Endothelial cell (in vitro differentiated cells): ENCODE measurements around the gene TEX2. TPM values are rescaled to one million over a fixed set of nuclear protein-coding genes. Genes with fewer than 3 reads are reported as not detected.

ENCODE experiments used
- DNase-seq: peaks from one replicate; pipeline ENCODE4 v3.0.0; 2021; ENCODE audit warnings: low spot score
- H3K27ac Mint-ChIP-seq: one replicate; pipeline ENCODE4 v1.8.0; 2021; ENCODE audit warnings: mixed read lengths, inconsistent platforms; ENCODE audit not compliant: unreplicated experiment
- H3K27me3 Mint-ChIP-seq: one replicate; pipeline ENCODE4 v1.8.0; 2021; ENCODE audit warnings: mild to moderate bottlenecking, moderate library complexity, mixed read lengths, inconsistent platforms; ENCODE audit not compliant: unreplicated experiment
- H3K36me3 Mint-ChIP-seq: one replicate; pipeline ENCODE4 v1.8.0; 2021; ENCODE audit warnings: mild to moderate bottlenecking, low read depth, mixed read lengths, inconsistent platforms; ENCODE audit not compliant: unreplicated experiment
- H3K4me1 Mint-ChIP-seq: one replicate; pipeline ENCODE4 v1.8.0; 2021; ENCODE audit warnings: mild to moderate bottlenecking, mixed read lengths, inconsistent platforms; ENCODE audit not compliant: unreplicated experiment
- H3K4me3 Mint-ChIP-seq: one replicate; pipeline ENCODE4 v1.8.0; 2021; ENCODE audit warnings: mild to moderate bottlenecking, mixed read lengths, inconsistent platforms; ENCODE audit not compliant: unreplicated experiment
- H3K9me3 Mint-ChIP-seq: one replicate; pipeline ENCODE4 v1.8.0; 2021; ENCODE audit warnings: mixed read lengths, inconsistent platforms; ENCODE audit not compliant: unreplicated experiment
- total RNA-seq: library from RNA; stranded (reverse); fragmentation: NEBNext Ultra II Directional; extraction: Animal tissue kit (Norgen Biotek cat#: 25700); gene quantifications from one replicate; pipeline ENCODE4 v1.2.1, GENCODE V29; 2021; ENCODE audit not compliant: unreplicated experiment
- TF ChIP-seq, protein P1 (sequence below): fragments of 200-600 bp; sonication (generic); IDR thresholded peaks from one replicate; pipeline ENCODE4 v1.5.0; 2021; ENCODE audit warnings: antibody characterized with exemption; ENCODE audit not compliant: unreplicated experiment

The TEX2 gene
- total RNA-seq, 1 donor from 2014 or later: 16.3 TPM

- DNase-seq: no peak
- no peaks in the 10 kb centered on the region for H3K9me3 Mint-ChIP-seq
- H3K27ac Mint-ChIP-seq: no peak overlapping the region
- peaks cover 27% of the 10 kb centered on the region for H3K4me1 Mint-ChIP-seq
- TF ChIP-seq, protein P1, sequence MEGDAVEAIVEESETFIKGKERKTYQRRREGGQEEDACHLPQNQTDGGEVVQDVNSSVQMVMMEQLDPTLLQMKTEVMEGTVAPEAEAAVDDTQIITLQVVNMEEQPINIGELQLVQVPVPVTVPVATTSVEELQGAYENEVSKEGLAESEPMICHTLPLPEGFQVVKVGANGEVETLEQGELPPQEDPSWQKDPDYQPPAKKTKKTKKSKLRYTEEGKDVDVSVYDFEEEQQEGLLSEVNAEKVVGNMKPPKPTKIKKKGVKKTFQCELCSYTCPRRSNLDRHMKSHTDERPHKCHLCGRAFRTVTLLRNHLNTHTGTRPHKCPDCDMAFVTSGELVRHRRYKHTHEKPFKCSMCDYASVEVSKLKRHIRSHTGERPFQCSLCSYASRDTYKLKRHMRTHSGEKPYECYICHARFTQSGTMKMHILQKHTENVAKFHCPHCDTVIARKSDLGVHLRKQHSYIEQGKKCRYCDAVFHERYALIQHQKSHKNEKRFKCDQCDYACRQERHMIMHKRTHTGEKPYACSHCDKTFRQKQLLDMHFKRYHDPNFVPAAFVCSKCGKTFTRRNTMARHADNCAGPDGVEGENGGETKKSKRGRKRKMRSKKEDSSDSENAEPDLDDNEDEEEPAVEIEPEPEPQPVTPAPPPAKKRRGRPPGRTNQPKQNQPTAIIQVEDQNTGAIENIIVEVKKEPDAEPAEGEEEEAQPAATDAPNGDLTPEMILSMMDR: no peak
- H3K27me3 Mint-ChIP-seq: no peaks in the 10 kb centered on the region
- no peaks in the 10 kb centered on the region for H3K36me3 Mint-ChIP-seq
- H3K4me3 Mint-ChIP-seq: no peak overlapping the region
Observed at GRCh38 chr17:64245218-64246145, 17.6 kb downstream of the TEX2 start.

DNA sequence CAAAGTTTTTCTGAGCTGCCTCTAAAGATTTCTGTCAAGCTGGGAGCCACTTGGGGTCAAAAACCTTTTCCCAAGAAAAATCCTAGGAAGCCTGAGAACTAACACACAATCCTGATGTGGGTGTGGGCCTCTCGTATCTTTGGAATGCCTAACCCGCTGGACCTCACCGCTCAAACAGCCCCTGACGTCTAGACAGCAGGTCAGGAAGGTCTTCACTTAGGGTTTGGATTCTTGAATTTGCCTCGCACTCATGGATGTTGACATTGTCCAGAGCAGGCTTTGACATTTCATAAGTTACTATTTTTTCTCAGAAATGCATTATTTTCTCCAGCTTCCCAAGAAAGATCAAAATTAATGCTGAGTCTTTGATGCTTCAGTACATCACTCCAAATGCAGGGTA is 18.9 kb downstream of the TEX2 start:
- Mint-ChIP-seq H3K4me3 (no peak overlapping the region), H3K4me1 (peaks cover 23% of the 10 kb centered on the region), H3K27ac (no peak overlapping the region), H3K36me3 (no peaks in the 10 kb centered on the region), H3K27me3 (no peaks in the 10 kb centered on the region), H3K9me3 (no peaks in the 10 kb centered on the region)
- no peak for DNase-seq
- TF ChIP-seq, protein P1: no peak

DNA sequence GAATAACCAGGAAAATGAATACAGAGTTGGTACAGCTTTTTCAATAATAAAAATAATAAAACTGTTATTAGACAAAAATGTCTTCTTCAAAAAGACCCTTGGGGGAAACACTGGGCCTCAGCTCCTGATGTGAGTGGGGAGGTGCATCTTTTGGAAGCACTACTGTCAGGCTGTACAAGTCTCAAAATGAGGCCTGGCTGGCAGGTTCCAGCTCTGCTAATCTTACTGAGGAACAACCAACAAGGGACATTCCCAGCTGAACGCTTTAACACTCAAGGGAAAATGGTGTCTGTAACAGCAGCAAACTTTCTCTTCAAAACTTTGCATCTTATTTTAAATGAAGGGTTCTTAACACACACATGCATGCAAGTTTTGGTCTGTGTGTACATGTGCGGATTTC is 19.7 kb downstream of the TEX2 start:
- Mint-ChIP-seq H3K9me3 (no peaks in the 10 kb centered on the region), H3K4me3 (no peak overlapping the region), H3K4me1 (peaks cover 26% of the 10 kb centered on the region), H3K27ac (no peak overlapping the region), H3K27me3 (no peaks in the 10 kb centered on the region), H3K36me3 (no peaks in the 10 kb centered on the region)
- DNase-seq: no peak
- TF ChIP-seq, protein P1: no peak

GRCh38 chr17:64242633-64243032 is 20.4 kb downstream of the TEX2 start:
- Mint-ChIP-seq H3K9me3 (no peaks in the 10 kb centered on the region), H3K27ac (no peak overlapping the region), H3K4me1 (peaks cover 27% of the 10 kb centered on the region), H3K4me3 (no peak overlapping the region), H3K27me3 (no peaks in the 10 kb centered on the region), H3K36me3 (no peaks in the 10 kb centered on the region)
- DNase-seq: no peak
- TF ChIP-seq, protein P1: no peak

GRCh38 chr17:64240741-64241347 is 22.2 kb downstream of the TEX2 start:
- Mint-ChIP-seq H3K27me3 (no peaks in the 10 kb centered on the region), H3K27ac (no peak overlapping the region), H3K4me1 (peaks cover 32% of the 10 kb centered on the region), H3K36me3 (no peaks in the 10 kb centered on the region), H3K9me3 (no peaks in the 10 kb centered on the region), H3K4me3 (no peak overlapping the region)
- TF ChIP-seq, protein P1: no peak
- DNase-seq: no peak
